Measurements from ENCODE around the gene TERF2IP. TPM values are rescaled to one million over a fixed set of nuclear protein-coding genes. Genes with fewer than 3 reads are reported as not detected.

The TERF2IP gene
- total and polyA plus RNA-seq, 2 of the 13 experiments (the other 11 are each of a cell fraction or from before 2014, with no cell fraction given): 26.4 to 50.2 TPM

DNA sequence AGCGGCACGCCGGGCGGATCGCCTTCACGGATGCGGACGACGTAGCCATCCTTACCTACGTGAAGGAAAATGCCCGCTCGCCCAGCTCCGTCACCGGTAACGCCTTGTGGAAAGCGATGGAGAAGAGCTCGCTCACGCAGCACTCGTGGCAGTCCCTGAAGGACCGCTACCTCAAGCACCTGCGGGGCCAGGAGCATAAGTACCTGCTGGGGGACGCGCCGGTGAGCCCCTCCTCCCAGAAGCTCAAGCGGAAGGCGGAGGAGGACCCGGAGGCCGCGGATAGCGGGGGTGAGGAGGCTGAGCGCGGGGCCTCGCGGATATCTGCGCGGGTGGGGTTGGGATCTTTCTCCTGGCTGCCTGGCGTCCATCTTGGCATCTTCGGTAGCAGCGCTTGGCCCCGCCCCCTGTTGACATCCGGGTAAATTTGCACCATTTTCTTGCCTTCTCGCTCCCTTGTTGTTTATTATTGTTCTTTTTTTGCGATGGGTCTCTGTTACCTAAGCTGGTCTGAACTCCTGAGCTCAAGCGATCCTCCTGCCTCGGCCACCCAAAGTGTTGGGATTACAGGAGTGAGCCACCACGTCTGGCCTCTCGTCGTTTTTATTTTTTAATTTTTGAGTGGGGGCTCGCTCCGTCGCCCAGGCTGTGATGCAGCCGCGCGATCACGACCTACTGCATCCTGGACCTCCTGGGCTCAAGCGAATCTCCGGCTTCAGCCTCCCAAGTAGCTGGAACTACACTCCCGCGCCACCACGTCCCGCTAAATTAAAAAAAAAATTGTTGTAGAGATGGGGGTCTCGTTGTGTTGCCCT is 898 bp downstream of the TERF2IP start (continued):
- TF ChIP-seq, protein P1, sequence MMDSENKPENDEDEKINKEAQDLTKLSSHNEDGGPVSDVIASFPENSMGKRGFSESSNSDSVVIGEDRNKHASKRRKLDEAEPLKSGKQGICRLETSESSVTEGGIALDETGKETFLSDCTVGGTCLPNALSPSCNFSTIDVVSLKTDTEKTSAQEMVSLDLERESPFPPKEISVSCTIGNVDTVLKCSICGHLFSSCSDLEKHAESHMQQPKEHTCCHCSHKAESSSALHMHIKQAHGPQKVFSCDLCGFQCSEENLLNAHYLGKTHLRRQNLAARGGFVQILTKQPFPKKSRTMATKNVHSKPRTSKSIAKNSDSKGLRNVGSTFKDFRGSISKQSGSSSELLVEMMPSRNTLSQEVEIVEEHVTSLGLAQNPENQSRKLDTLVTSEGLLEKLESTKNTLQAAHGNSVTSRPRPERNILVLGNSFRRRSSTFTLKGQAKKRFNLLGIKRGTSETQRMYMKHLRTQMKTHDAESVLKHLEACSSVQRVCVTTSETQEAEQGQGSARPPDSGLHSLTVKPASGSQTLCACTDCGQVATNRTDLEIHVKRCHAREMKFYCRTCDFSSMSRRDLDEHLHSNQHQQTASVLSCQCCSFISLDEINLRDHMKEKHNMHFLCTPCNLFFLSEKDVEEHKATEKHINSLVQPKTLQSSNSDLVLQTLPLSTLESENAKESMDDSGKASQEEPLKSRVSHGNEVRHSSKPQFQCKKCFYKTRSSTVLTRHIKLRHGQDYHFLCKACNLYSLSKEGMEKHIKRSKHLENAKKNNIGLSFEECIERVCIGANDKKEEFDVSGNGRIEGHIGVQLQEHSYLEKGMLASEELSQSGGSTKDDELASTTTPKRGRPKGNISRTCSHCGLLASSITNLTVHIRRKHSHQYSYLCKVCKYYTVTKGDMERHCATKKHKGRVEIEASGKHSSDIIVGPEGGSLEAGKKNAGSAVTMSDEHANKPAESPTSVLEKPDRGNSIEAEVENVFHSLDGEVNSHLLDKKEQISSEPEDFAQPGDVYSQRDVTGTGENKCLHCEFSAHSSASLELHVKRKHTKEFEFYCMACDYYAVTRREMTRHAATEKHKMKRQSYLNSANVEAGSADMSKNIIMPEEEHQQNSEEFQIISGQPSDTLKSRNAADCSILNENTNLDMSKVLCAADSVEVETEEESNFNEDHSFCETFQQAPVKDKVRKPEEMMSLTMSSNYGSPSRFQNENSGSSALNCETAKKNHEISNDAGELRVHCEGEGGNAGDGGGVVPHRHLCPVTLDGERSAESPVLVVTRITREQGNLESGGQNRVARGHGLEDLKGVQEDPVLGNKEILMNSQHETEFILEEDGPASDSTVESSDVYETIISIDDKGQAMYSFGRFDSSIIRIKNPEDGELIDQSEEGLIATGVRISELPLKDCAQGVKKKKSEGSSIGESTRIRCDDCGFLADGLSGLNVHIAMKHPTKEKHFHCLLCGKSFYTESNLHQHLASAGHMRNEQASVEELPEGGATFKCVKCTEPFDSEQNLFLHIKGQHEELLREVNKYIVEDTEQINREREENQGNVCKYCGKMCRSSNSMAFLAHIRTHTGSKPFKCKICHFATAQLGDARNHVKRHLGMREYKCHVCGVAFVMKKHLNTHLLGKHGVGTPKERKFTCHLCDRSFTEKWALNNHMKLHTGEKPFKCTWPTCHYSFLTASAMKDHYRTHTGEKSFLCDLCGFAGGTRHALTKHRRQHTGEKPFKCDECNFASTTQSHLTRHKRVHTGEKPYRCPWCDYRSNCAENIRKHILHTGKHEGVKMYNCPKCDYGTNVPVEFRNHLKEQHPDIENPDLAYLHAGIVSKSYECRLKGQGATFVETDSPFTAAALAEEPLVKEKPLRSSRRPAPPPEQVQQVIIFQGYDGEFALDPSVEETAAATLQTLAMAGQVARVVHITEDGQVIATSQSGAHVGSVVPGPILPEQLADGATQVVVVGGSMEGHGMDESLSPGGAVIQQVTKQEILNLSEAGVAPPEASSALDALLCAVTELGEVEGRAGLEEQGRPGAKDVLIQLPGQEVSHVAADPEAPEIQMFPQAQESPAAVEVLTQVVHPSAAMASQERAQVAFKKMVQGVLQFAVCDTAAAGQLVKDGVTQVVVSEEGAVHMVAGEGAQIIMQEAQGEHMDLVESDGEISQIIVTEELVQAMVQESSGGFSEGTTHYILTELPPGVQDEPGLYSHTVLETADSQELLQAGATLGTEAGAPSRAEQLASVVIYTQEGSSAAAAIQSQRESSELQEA (CRISPR knock-in tag; IDR thresholded peaks at IDR 0.05; ENCODE audit: not compliant biosample characterization): no peak
- 0 out of 2 replicates have a peak, but pooled peaks have one; percentile 19 for TF ChIP-seq CCDC6 (CRISPR knock-in tag; IDR thresholded peaks at IDR 0.05)
- peak; percentile 71; the same call in 1 of the 2 replicates for TF ChIP-seq ZC3H13 (CRISPR knock-in tag; IDR thresholded peaks at IDR 0.05)
- no peak for TF ChIP-seq TBL1XR1 (IDR thresholded peaks at IDR 0.05; ENCODE audit: borderline replicate concordance, low read length, partially characterized antibody)
- TF ChIP-seq, protein P2, sequence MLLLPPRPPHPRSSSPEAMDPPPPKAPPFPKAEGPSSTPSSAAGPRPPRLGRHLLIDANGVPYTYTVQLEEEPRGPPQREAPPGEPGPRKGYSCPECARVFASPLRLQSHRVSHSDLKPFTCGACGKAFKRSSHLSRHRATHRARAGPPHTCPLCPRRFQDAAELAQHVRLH (CRISPR knock-in tag; IDR thresholded peaks at IDR 0.05; ENCODE audit: borderline replicate concordance, low read depth): no peak
- TF ChIP-seq MAFK (conservative IDR thresholded peaks at IDR 0.05 in 1 of 2, IDR thresholded peaks at IDR 0.05 in 1 of 2; ENCODE audit: low read length in 2 of 2): no peak
- TF ChIP-seq, protein P3, sequence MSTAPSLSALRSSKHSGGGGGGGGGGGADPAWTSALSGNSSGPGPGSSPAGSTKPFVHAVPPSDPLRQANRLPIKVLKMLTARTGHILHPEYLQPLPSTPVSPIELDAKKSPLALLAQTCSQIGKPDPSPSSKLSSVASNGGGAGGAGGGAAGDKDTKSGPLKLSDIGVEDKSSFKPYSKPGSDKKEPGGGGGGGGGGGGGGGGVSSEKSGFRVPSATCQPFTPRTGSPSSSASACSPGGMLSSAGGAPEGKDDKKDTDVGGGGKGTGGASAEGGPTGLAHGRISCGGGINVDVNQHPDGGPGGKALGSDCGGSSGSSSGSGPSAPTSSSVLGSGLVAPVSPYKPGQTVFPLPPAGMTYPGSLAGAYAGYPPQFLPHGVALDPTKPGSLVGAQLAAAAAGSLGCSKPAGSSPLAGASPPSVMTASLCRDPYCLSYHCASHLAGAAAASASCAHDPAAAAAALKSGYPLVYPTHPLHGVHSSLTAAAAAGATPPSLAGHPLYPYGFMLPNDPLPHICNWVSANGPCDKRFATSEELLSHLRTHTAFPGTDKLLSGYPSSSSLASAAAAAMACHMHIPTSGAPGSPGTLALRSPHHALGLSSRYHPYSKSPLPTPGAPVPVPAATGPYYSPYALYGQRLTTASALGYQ (CRISPR knock-in tag; IDR thresholded peaks at IDR 0.05): no peak
- no peak; the same call in 1 of the 2 replicates for TF ChIP-seq ZC3H4 (CRISPR knock-in tag; IDR thresholded peaks at IDR 0.05; ENCODE audit: borderline replicate concordance)
- TF ChIP-seq MED1 (CRISPR knock-in tag; IDR thresholded peaks at IDR 0.05): no peak
- TF ChIP-seq ZFYVE20 (CRISPR knock-in tag; IDR thresholded peaks at IDR 0.05; ENCODE audit: borderline replicate concordance, low read depth): no peak
- 0 out of 2 replicates have a peak, but pooled peaks have one; percentile 27 for TF ChIP-seq MTA1 (CRISPR knock-in tag; IDR thresholded peaks at IDR 0.05; ENCODE audit: borderline replicate concordance)
- 0 out of 2 replicates have a peak, but pooled peaks have one; percentile 15 for TF ChIP-seq ZNF768 (CRISPR knock-in tag; IDR thresholded peaks at IDR 0.05)
- TF ChIP-seq ATF1 (CRISPR knock-in tag; IDR thresholded peaks at IDR 0.05): no peak
- TF ChIP-seq, protein P4, sequence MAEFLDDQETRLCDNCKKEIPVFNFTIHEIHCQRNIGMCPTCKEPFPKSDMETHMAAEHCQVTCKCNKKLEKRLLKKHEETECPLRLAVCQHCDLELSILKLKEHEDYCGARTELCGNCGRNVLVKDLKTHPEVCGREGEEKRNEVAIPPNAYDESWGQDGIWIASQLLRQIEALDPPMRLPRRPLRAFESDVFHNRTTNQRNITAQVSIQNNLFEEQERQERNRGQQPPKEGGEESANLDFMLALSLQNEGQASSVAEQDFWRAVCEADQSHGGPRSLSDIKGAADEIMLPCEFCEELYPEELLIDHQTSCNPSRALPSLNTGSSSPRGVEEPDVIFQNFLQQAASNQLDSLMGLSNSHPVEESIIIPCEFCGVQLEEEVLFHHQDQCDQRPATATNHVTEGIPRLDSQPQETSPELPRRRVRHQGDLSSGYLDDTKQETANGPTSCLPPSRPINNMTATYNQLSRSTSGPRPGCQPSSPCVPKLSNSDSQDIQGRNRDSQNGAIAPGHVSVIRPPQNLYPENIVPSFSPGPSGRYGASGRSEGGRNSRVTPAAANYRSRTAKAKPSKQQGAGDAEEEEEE (CRISPR knock-in tag; IDR thresholded peaks at IDR 0.05; ENCODE audit: borderline replicate concordance): no peak
- no peak for TF ChIP-seq THAP11 (CRISPR knock-in tag; IDR thresholded peaks at IDR 0.05)
- peak; percentile 42 for TF ChIP-seq POLR2G (IDR thresholded peaks at IDR 0.05; ENCODE audit: low read depth, low read length)

Measured in HepG2 (cell line).